K562 (cell line): ENCODE data around the gene RPS6KL1.

Experiments used
- TEAD4 ChIP-seq, 2 experiments: sonication (generic) in 1 of 2; formaldehyde crosslinking in 1 of 2; IDR thresholded peaks; 2 replicates each; pipeline versions ENCODE4 v1.6.1 to v1.8.0; 2012 to 2022; ENCODE audit warnings: borderline replicate concordance in 1 of 2, inconsistent platforms in 1 of 2, low read length in 1 of 2, mild to moderate bottlenecking in 1 of 2, missing genetic modification reagents in 1 of 2
- THRAP3 ChIP-seq: fragments of 450-650 bp; IDR thresholded peaks from 2 replicates; pipeline ENCODE4 v1.6.1; 2016; ENCODE audit warnings: mild to moderate bottlenecking, inconsistent platforms, borderline replicate concordance
- TF ChIP-seq, protein P1 (sequence below): fragments of 250-450 bp; sonication (Bioruptor Pico); IDR thresholded peaks from 2 replicates; pipeline ENCODE4 v1.8.0; 2022; ENCODE audit warnings: moderate library complexity, mild to moderate bottlenecking, inconsistent platforms
- TF ChIP-seq, protein P2 (sequence below): sonication (generic); formaldehyde crosslinking; IDR thresholded peaks from 2 replicates; pipeline ENCODE4 v1.8.1; 2023; ENCODE audit warnings: mild to moderate bottlenecking, missing genetic modification reagents

DNA sequence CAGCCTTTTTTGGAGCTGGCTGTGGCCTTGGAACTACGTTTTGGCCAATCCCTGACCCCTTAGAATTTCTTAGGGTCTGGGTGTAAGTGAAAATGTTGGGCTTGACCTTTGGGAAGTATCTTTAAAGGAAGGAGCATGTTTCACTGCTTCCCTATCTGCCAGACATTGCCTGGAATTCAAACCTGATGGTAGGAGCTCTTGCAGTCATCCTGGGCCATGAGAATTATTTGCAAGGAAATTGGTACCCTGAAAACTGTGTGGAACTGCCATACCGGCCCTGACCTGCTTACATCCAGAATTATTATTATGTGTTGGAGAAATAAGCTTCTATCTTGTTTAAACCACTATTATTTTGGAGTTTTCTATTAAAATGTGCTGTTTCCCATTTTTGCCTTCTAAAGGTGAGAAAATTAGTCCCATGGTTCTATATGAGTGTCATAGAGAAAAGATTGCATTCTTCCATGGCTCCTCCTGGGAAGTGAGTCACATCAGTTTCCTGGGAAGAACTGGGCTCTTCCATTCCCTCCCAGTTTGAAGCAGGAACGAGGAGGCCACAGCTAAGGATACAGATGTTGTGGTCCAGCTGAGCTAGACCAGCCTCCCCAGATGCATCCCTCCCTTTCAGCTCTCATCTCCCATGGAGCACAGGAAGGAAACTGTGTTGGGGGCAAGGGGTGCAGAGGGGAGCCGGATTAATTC, 41.9 kb upstream of the RPS6KL1 start:
- TF ChIP-seq, protein P1, sequence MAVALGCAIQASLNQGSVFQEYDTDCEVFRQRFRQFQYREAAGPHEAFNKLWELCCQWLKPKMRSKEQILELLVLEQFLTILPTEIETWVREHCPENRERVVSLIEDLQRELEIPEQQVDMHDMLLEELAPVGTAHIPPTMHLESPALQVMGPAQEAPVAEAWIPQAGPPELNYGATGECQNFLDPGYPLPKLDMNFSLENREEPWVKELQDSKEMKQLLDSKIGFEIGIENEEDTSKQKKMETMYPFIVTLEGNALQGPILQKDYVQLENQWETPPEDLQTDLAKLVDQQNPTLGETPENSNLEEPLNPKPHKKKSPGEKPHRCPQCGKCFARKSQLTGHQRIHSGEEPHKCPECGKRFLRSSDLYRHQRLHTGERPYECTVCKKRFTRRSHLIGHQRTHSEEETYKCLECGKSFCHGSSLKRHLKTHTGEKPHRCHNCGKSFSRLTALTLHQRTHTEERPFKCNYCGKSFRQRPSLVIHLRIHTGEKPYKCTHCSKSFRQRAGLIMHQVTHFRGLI, result no peak
- TF ChIP-seq, protein P2, sequence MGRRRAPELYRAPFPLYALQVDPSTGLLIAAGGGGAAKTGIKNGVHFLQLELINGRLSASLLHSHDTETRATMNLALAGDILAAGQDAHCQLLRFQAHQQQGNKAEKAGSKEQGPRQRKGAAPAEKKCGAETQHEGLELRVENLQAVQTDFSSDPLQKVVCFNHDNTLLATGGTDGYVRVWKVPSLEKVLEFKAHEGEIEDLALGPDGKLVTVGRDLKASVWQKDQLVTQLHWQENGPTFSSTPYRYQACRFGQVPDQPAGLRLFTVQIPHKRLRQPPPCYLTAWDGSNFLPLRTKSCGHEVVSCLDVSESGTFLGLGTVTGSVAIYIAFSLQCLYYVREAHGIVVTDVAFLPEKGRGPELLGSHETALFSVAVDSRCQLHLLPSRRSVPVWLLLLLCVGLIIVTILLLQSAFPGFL, result no peak
- no peak for TF ChIP-seq THRAP3
- no peak for TF ChIP-seq TEAD4 (IDR thresholded peaks at IDR 0.05; ENCODE audit: low read length)
- no peak for TF ChIP-seq TEAD4 (CRISPR knock-in tag; IDR thresholded peaks at IDR 0.05; ENCODE audit: borderline replicate concordance)
